SK-N-SH treated with all-trans-retinoic acid at 6 μM for 48 hours (cell line): ENCODE results near the gene CTNND2.

Experiments
- ATAC-seq: fragments of 200-7000 bp; cut with Tn5 transposase; 3 replicates; pipeline ENCODE4 v1.9.1; 2020; ENCODE audit warnings: mild to moderate bottlenecking, moderate library complexity
- ARNTL ChIP-seq: fragments of 450-650 bp; formaldehyde crosslinking; IDR thresholded peaks from 2 replicates; pipeline ENCODE4 v1.5.0; 2020; ENCODE audit warnings: low read depth, mild to moderate bottlenecking, moderate library complexity, borderline replicate concordance
- BACH2 ChIP-seq: fragments of 250-450 bp; sonication (Bioruptor Pico); IDR thresholded peaks from 2 replicates; pipeline ENCODE4 v1.9.0; 2021; ENCODE audit warnings: mild to moderate bottlenecking, borderline replicate concordance
- CREB5 ChIP-seq: fragments of 250-450 bp; sonication (Bioruptor Pico); IDR thresholded peaks from 2 replicates; pipeline ENCODE4 v1.5.1; 2020; ENCODE audit warnings: low read depth, mild to moderate bottlenecking, moderate library complexity
- CSDC2 ChIP-seq: fragments of 250-450 bp; sonication (Bioruptor Pico); IDR thresholded peaks from 2 replicates; pipeline ENCODE4 v1.5.0; 2020; ENCODE audit warnings: mild to moderate bottlenecking, moderate library complexity
- ESRRG ChIP-seq: fragments of 250-450 bp; sonication (Bioruptor Pico); IDR thresholded peaks from 2 replicates; pipeline ENCODE4 v1.6.1; 2021; ENCODE audit warnings: mild to moderate bottlenecking
- GLIS3 ChIP-seq: fragments of 250-450 bp; sonication (Bioruptor Pico); IDR thresholded peaks from 2 replicates; pipeline ENCODE4 v1.5.0; 2020; ENCODE audit warnings: mild to moderate bottlenecking, moderate library complexity
- ISL1 ChIP-seq: fragments of 250-450 bp; sonication (Bioruptor Pico); IDR thresholded peaks from 2 replicates; pipeline ENCODE4 v2.1.2; 2022; ENCODE audit warnings: mild to moderate bottlenecking, moderate library complexity
- OSR1 ChIP-seq: fragments of 250-450 bp; sonication (Bioruptor Pico); IDR thresholded peaks from 2 replicates; pipeline ENCODE4 v1.8.0; 2022; ENCODE audit warnings: moderate library complexity, mild to moderate bottlenecking, inconsistent platforms
- PATZ1 ChIP-seq: fragments of 250-450 bp; sonication (Bioruptor Pico); IDR thresholded peaks from 2 replicates; pipeline ENCODE4 v1.8.0; 2020; ENCODE audit warnings: mild to moderate bottlenecking, moderate library complexity, borderline replicate concordance
- POU6F1 ChIP-seq: fragments of 250-450 bp; sonication (Bioruptor Pico); IDR thresholded peaks from 2 replicates; pipeline ENCODE4 v1.8.0; 2021; ENCODE audit warnings: low read depth, mild to moderate bottlenecking, moderate library complexity, borderline replicate concordance
- PPARA ChIP-seq: fragments of 250-450 bp; sonication (Bioruptor Pico); IDR thresholded peaks from 2 replicates; pipeline ENCODE4 v1.5.0; 2020; ENCODE audit warnings: mild to moderate bottlenecking, borderline replicate concordance
- RARB ChIP-seq: fragments of 250-450 bp; sonication (Bioruptor Pico); IDR thresholded peaks from 2 replicates; pipeline ENCODE4 v1.8.0; 2021; ENCODE audit warnings: mild to moderate bottlenecking, moderate library complexity
- SNAI2 ChIP-seq: fragments of 250-450 bp; sonication (Bioruptor Pico); IDR thresholded peaks from 2 replicates; pipeline ENCODE4 v1.5.0; 2020; ENCODE audit warnings: mild to moderate bottlenecking, moderate library complexity
- TCF4 ChIP-seq: fragments of 250-450 bp; sonication (Bioruptor Pico); IDR thresholded peaks from 2 replicates; pipeline ENCODE4 v1.8.0; 2021; ENCODE audit warnings: mild to moderate bottlenecking, moderate library complexity, borderline replicate concordance
- TOX ChIP-seq: fragments of 250-450 bp; sonication (Bioruptor Pico); IDR thresholded peaks from 2 replicates; pipeline ENCODE4 v1.8.0; 2021; ENCODE audit warnings: mild to moderate bottlenecking, moderate library complexity, borderline replicate concordance
- ZC3H10 ChIP-seq: fragments of 250-450 bp; sonication (Bioruptor Pico); IDR thresholded peaks from 2 replicates; pipeline ENCODE4 v1.5.1; 2021; ENCODE audit warnings: mild to moderate bottlenecking, moderate library complexity
- ZFP3 ChIP-seq: fragments of 250-450 bp; sonication (Bioruptor Pico); IDR thresholded peaks from 2 replicates; pipeline ENCODE4 v1.5.0; 2020; ENCODE audit warnings: mild to moderate bottlenecking, moderate library complexity
- ZFP30 ChIP-seq: fragments of 450-650 bp; formaldehyde crosslinking; IDR thresholded peaks from 2 replicates; pipeline ENCODE4 v1.5.0; 2022; ENCODE audit warnings: mild to moderate bottlenecking, moderate library complexity
- ZNF565 ChIP-seq: fragments of 450-650 bp; formaldehyde crosslinking; conservative IDR thresholded peaks from 2 replicates; pipeline ENCODE4 v1.5.0; 2020; ENCODE audit warnings: low read depth, mild to moderate bottlenecking, moderate library complexity
- ZNF8 ChIP-seq: fragments of 450-650 bp; formaldehyde crosslinking; IDR thresholded peaks from 2 replicates; pipeline ENCODE4 v1.5.0; 2020; ENCODE audit warnings: mild to moderate bottlenecking, moderate library complexity
- TF ChIP-seq, protein P1 (sequence below): fragments of 250-450 bp; sonication (Bioruptor Pico); IDR thresholded peaks from 2 replicates; pipeline ENCODE4 v1.5.1; 2021; ENCODE audit warnings: mild to moderate bottlenecking, moderate library complexity
- TF ChIP-seq, protein P2 (sequence below): fragments of 250-450 bp; sonication (Bioruptor Pico); IDR thresholded peaks from 2 replicates; pipeline ENCODE4 v1.5.0; 2020; ENCODE audit warnings: mild to moderate bottlenecking, moderate library complexity

Gene CTNND2

GRCh38 chr5:11269515-11269914 is 634.7 kb downstream of the CTNND2 start:
- no peak for ATAC-seq
- no peak for TF ChIP-seq PATZ1 (CRISPR knock-in tag)
- TF ChIP-seq ESRRG (CRISPR knock-in tag) = no peak
- no peak for TF ChIP-seq GLIS3
- no peak for TF ChIP-seq SNAI2 (CRISPR knock-in tag)
- no peak for TF ChIP-seq TCF4
- no peak for TF ChIP-seq ZC3H10
- TF ChIP-seq CREB5 = no peak
- TF ChIP-seq, protein P1, sequence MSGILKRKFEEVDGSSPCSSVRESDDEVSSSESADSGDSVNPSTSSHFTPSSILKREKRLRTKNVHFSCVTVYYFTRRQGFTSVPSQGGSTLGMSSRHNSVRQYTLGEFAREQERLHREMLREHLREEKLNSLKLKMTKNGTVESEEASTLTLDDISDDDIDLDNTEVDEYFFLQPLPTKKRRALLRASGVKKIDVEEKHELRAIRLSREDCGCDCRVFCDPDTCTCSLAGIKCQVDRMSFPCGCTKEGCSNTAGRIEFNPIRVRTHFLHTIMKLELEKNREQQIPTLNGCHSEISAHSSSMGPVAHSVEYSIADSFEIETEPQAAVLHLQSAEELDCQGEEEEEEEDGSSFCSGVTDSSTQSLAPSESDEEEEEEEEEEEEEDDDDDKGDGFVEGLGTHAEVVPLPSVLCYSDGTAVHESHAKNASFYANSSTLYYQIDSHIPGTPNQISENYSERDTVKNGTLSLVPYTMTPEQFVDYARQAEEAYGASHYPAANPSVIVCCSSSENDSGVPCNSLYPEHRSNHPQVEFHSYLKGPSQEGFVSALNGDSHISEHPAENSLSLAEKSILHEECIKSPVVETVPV = no peak
- TF ChIP-seq ZNF8 (CRISPR knock-in tag) = no peak
- TF ChIP-seq BACH2 (CRISPR knock-in tag) = no peak
- TF ChIP-seq ARNTL = no peak
- no peak for TF ChIP-seq OSR1 (CRISPR knock-in tag)
- TF ChIP-seq ZFP30 = no peak
- no peak for TF ChIP-seq TOX (CRISPR knock-in tag)
- no peak for TF ChIP-seq CSDC2 (CRISPR knock-in tag)

DNA sequence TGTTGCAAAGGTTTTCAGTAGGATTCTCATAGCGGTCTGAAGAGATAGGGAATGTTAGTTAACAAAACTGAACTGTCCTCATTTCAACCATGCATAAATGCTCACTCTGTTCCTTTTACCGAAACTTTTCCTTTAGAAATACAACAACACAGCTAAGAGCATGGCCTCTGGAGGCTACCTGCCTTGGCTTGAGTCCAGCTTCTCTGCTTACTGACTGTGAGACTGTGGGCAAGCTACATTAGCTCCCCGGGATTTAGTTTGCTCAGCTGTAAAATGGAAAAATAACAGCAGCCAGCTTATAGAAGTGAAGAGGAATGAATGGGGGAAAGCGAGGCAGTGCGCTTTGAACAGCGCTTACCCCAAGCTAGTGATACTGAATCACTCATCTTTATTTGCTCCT is 635.4 kb downstream of the CTNND2 start:
- ATAC-seq = no peak
- TF ChIP-seq ZFP3 (CRISPR knock-in tag) (no peak), BACH2 (CRISPR knock-in tag) (no peak), ZC3H10 (no peak), ZNF565 (CRISPR knock-in tag) (no peak), PPARA (CRISPR knock-in tag) (no peak), RARB (CRISPR knock-in tag) (no peak)
- TF ChIP-seq, protein P1 = no peak

DNA sequence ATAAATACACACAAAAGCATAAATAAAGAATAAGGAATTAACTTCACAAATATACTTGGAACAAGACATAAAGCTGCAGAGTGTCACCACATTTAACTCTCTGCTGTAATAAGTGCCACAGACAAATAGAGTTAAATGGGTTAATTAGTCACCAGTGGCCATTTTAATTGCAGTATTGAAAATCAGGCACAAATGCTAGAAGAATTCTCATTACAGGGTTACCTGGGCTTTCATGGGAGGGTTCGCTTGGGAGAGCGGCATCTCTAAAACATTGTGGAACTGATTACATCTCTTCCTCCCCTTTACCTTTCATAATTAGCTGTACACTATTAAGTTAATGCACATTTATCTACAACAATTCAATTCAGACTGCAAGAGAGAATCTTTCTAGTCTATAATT is 637.9 kb downstream of the CTNND2 start:
- no peak for ATAC-seq

DNA sequence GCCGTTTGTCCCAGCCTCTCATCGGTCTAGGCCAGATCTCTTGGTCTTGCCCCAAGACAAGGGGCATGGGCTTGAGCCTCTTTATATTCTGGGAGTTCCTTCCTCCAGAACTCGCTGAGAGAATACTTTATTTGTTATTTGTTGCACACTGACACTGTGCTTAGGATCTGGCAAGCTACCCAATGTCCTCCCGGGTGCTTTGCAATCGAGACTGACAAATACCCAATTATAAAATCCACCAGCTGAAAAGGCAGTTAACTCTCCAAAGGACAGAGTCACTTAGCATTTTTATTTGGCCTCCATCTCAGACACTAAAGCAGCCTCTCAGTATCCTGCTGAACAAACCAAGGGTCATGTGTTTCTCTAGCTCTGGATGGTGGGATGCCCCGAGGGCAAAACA is 643.0 kb downstream of the CTNND2 start:
- no peak for ATAC-seq
- TF ChIP-seq CSDC2 (CRISPR knock-in tag) = no peak
- no peak for TF ChIP-seq POU6F1 (CRISPR knock-in tag)
- TF ChIP-seq SNAI2 (CRISPR knock-in tag) = no peak
- TF ChIP-seq TOX (CRISPR knock-in tag) = no peak
- no peak for TF ChIP-seq ISL1 (CRISPR knock-in tag)
- TF ChIP-seq ZC3H10 = no peak
- TF ChIP-seq ARNTL = no peak
- no peak for TF ChIP-seq ZNF565 (CRISPR knock-in tag)
- TF ChIP-seq, protein P1 = no peak
- no peak for TF ChIP-seq BACH2 (CRISPR knock-in tag)
- no peak for TF ChIP-seq ZNF8 (CRISPR knock-in tag)
- no peak for TF ChIP-seq ESRRG (CRISPR knock-in tag)
- TF ChIP-seq PPARA (CRISPR knock-in tag) = no peak

More for the DNA sequence above, 637.9 kb downstream of the CTNND2 start:
- TF ChIP-seq ZFP3 (CRISPR knock-in tag) (no peak), ESRRG (CRISPR knock-in tag) (no peak)
- TF ChIP-seq, protein P2, sequence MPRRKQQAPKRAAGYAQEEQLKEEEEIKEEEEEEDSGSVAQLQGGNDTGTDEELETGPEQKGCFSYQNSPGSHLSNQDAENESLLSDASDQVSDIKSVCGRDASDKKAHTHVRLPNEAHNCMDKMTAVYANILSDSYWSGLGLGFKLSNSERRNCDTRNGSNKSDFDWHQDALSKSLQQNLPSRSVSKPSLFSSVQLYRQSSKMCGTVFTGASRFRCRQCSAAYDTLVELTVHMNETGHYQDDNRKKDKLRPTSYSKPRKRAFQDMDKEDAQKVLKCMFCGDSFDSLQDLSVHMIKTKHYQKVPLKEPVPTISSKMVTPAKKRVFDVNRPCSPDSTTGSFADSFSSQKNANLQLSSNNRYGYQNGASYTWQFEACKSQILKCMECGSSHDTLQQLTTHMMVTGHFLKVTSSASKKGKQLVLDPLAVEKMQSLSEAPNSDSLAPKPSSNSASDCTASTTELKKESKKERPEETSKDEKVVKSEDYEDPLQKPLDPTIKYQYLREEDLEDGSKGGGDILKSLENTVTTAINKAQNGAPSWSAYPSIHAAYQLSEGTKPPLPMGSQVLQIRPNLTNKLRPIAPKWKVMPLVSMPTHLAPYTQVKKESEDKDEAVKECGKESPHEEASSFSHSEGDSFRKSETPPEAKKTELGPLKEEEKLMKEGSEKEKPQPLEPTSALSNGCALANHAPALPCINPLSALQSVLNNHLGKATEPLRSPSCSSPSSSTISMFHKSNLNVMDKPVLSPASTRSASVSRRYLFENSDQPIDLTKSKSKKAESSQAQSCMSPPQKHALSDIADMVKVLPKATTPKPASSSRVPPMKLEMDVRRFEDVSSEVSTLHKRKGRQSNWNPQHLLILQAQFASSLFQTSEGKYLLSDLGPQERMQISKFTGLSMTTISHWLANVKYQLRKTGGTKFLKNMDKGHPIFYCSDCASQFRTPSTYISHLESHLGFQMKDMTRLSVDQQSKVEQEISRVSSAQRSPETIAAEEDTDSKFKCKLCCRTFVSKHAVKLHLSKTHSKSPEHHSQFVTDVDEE = no peak
